CD4-positive, CD25-positive, alpha-beta regulatory T cell (primary cell): Measurements from ENCODE around the gene GNPDA1. TPM values are rescaled to one million over a fixed set of nuclear protein-coding genes. Genes with fewer than 3 reads are reported as not detected.

Experiments
- ATAC-seq, 2 donors: fragments of 150-1000 bp; cut with Tn5 transposase; one replicate each; pipeline ENCODE4 v1.10.0; 2021; ENCODE audit warnings: low read depth in 2 of 2, moderate number of reproducible peaks in 2 of 2, moderate library complexity in 1 of 2
- DNase-seq, 3 donors: peaks; one replicate each; pipeline versions ENCODE4 v3.0.0 to v3.0.0-alpha.2; 2012 to 2022; ENCODE audit warnings: mixed read lengths in 1 of 3
- H3K27ac ChIP-seq: one replicate; pipeline ENCODE4 v1.7.0; 2013; ENCODE audit warnings: mild to moderate bottlenecking, low read length; ENCODE audit not compliant: insufficient read depth, poor library complexity, severe bottlenecking
- H3K27me3 ChIP-seq: one replicate; pipeline ENCODE4 v1.7.0; 2013; ENCODE audit warnings: low read length; ENCODE audit not compliant: control insufficient read depth, insufficient read depth
- H3K36me3 ChIP-seq: one replicate; pipeline ENCODE4 v1.7.0; 2013; ENCODE audit warnings: mild to moderate bottlenecking, low read length, moderate library complexity; ENCODE audit not compliant: control insufficient read depth, insufficient read depth
- H3K4me1 ChIP-seq: 2 replicates; pipeline ENCODE4 v1.7.0; 2013; ENCODE audit warnings: mild to moderate bottlenecking, low read length; ENCODE audit not compliant: insufficient read depth, control insufficient read depth, poor library complexity, severe bottlenecking
- H3K4me3 ChIP-seq: one replicate; pipeline ENCODE4 v1.7.0; 2013; ENCODE audit warnings: low read depth, mild to moderate bottlenecking, low read length, moderate library complexity
- H3K9me3 ChIP-seq, 2 experiments: 1 replicate in 1 of 2; 2 replicates in 1 of 2; pipeline ENCODE4 v1.7.0; 2013; ENCODE audit warnings: low read length in 2 of 2, mild to moderate bottlenecking in 1 of 2, moderate library complexity in 1 of 2; ENCODE audit not compliant: control insufficient read depth in 2 of 2
- H3K27ac Mint-ChIP-seq, 3 donors: one replicate each; pipeline ENCODE4 v1.8.0; 2020 to 2022; ENCODE audit warnings: mild to moderate bottlenecking in 3 of 3, mixed read lengths in 3 of 3, moderate library complexity in 2 of 3
- H3K27me3 Mint-ChIP-seq: one replicate; pipeline ENCODE4 v1.8.0; 2022; ENCODE audit warnings: mild to moderate bottlenecking, mixed read lengths
- H3K36me3 Mint-ChIP-seq: one replicate; pipeline ENCODE4 v1.8.0; 2020; ENCODE audit warnings: mixed read lengths
- H3K4me1 Mint-ChIP-seq, 4 donors: one replicate each; pipeline ENCODE4 v1.8.0; 2020 to 2022; ENCODE audit warnings: mixed read lengths in 4 of 4, mild to moderate bottlenecking in 1 of 4
- H3K4me3 Mint-ChIP-seq, 4 donors: one replicate each; pipeline ENCODE4 v1.8.0; 2020 to 2022; ENCODE audit warnings: mild to moderate bottlenecking in 4 of 4, mixed read lengths in 4 of 4, moderate library complexity in 3 of 4
- H3K9me3 Mint-ChIP-seq, 7 donors: one replicate each; pipeline ENCODE4 v1.8.0; 2020 to 2022; ENCODE audit warnings: mixed read lengths in 7 of 7, mild to moderate bottlenecking in 3 of 7, moderate library complexity in 2 of 7
- polyA plus RNA-seq, 4 donors: library from polyadenylated mRNA; unstranded; fragments of 300-500 nt; fragmentation: Illumina TruSeq; gene quantifications; one replicate each; pipeline ENCODE4 v1.2.3, GENCODE V29; 2021
- total RNA-seq: library from RNA; stranded (reverse); gene quantifications from one replicate; pipeline ENCODE4 v1.2.3, GENCODE V29; 2022

GNPDA1 gene
- total and polyA plus RNA-seq, 5 donors from 2014 or later = 7.7 to 25.4 (median 22.1) TPM

DNA sequence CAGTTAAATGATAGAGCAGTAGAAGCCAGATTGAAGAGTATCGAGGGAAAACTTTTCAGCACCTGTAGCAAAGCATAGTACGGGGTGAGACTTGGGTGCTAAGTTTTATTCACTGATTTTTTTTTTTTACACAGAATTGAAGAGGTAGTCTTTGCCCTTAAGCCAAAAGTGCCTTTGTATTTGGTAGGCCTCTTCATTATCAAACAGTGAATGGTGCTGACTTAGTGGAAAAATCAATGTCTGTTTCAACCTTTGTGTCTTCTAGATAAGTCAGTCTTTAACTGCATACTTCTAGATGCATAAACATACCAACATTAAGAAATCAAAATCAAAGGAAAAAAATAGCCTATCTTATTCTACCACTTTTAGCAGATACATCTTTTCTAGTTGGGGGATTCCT lies 30.2 kb downstream of the GNPDA1 start:
- H3K36me3 ChIP-seq = peaks cover 88% of the 10 kb centered on the region
- Mint-ChIP-seq H3K27ac (no peak overlapping the region), H3K4me3 (no peak overlapping the region), H3K4me1 (peaks cover 5 to 12% (median 8%) of the 10 kb centered on the region in 4 donors), H3K27me3 (no peaks in the 10 kb centered on the region), H3K36me3 (peaks cover 45% of the 10 kb centered on the region), H3K9me3 (no peaks in the 10 kb centered on the region)
- DNase-seq (no peak), ATAC-seq (no peak)
- H3K4me3 ChIP-seq = no peak overlapping the region
- H3K4me1 ChIP-seq = no peaks in the 10 kb centered on the region
- H3K27ac ChIP-seq = no peak overlapping the region
- H3K27me3 ChIP-seq = no peaks in the 10 kb centered on the region
- H3K9me3 ChIP-seq = no peaks in the 10 kb centered on the region

DNA sequence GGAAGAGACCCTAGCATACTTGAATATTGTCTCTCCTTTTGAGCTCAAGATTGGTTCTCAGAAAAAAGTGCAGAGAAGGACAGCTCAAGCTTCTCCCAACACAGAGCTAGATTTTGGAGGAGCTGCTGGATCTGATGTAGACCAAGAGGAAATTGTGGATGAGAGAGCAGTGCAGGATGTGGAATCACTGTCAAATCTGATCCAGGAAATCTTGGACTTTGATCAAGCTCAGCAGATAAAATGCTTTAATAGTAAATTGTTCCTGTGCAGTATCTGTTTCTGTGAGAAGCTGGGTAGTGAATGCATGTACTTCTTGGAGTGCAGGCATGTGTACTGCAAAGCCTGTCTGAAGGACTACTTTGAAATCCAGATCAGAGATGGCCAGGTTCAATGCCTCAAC lies 34.4 kb downstream of the GNPDA1 start:
- peaks cover 47% of the 10 kb centered on the region for H3K36me3 Mint-ChIP-seq
- ATAC-seq (no peak), DNase-seq (no peak)
- no peak overlapping the region for H3K27ac ChIP-seq
- no peaks in the 10 kb centered on the region for H3K27me3 Mint-ChIP-seq
- no peak overlapping the region for H3K4me3 ChIP-seq
- peaks cover 24 to 29% (median 27%) of the 10 kb centered on the region in 4 donors for H3K4me1 Mint-ChIP-seq
- no peaks in the 10 kb centered on the region for H3K27me3 ChIP-seq
- no peak overlapping the region for H3K27ac Mint-ChIP-seq
- H3K4me1 ChIP-seq = no peaks in the 10 kb centered on the region
- no peaks in the 10 kb centered on the region for H3K9me3 Mint-ChIP-seq
- H3K4me3 Mint-ChIP-seq = no peak overlapping the region
- H3K9me3 ChIP-seq = no peaks in the 10 kb centered on the region
- peaks cover 79% of the 10 kb centered on the region for H3K36me3 ChIP-seq

DNA sequence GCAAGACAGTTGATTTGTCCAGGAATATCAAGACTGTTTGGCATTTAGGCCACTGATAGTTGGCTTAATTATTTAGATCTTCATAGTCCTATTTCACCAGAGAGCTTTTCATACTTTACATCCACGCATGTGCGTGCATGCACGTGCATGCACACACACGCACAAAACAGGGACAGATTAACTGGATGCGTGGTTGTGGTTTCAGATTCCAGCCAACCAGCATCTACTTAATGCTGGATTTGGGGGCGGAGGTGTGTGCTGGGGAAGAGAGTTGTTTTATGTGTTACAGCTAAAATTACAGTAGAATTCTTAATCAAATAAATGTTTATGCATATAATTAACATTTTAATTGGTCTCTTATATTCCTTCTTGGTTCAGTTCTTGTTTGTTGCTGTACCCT lies 36.7 kb downstream of the GNPDA1 start:
- Mint-ChIP-seq H3K9me3 (no peaks in the 10 kb centered on the region), H3K4me3 (no peak overlapping the region), H3K36me3 (peaks cover 42% of the 10 kb centered on the region), H3K27ac (no peak overlapping the region), H3K4me1 (peaks cover 22 to 36% (median 29%) of the 10 kb centered on the region in 4 donors), H3K27me3 (no peaks in the 10 kb centered on the region)
- H3K9me3 ChIP-seq = no peaks in the 10 kb centered on the region
- H3K27ac ChIP-seq = no peak overlapping the region
- peaks cover 59% of the 10 kb centered on the region for H3K36me3 ChIP-seq
- ATAC-seq (no peak), DNase-seq (no peak)
- no peak overlapping the region for H3K4me3 ChIP-seq
- no peaks in the 10 kb centered on the region for H3K4me1 ChIP-seq
- no peaks in the 10 kb centered on the region for H3K27me3 ChIP-seq

DNA sequence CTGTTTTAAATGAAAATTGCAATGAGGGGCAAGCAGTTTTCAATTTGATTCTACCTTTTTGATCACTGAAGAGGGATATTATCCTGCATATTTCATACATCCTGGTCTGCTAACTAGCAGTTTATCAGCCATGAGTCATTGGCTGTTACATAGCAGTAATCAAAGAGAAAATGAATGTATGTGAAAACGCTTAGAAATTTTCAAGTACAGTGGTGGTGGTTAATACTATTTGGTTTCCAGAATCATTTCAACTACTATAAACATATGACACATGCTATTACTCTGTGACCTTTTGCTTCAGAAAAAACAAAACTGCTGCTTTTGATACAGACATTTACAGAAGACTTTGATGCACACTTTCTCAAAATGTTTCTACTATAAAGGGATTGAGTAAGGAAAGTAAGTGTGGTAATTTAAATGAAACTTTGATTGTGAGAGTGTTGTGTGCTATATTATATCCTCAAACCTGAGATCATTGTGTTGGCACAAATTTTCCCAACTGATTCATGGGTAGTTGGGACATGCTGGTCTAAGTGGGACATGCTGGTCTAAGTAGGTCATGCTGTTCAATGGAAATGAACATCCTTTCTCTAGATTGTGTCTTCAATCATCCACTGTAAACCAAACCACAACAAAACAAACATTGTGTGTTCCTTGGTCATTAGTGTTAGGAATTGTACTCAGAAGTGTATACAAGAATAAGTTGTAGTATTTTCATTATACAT lies 38.8 kb downstream of the GNPDA1 start:
- H3K9me3 ChIP-seq = no peaks in the 10 kb centered on the region
- H3K4me1 ChIP-seq = peaks cover 15% of the 10 kb centered on the region
- H3K36me3 ChIP-seq = peaks cover 40% of the 10 kb centered on the region
- H3K27me3 Mint-ChIP-seq = no peaks in the 10 kb centered on the region
- DNase-seq (peak in 1 of 3 donors; percentile 23), ATAC-seq (no peak)
- peak overlapping the region in 1 of 3 donors; percentile 46 for H3K27ac Mint-ChIP-seq
- no peak overlapping the region for H3K4me3 Mint-ChIP-seq
- no peaks in the 10 kb centered on the region for H3K9me3 Mint-ChIP-seq
- peaks cover 31% of the 10 kb centered on the region for H3K36me3 Mint-ChIP-seq
- H3K4me3 ChIP-seq = no peak overlapping the region
- no peaks in the 10 kb centered on the region for H3K27me3 ChIP-seq
- no peak overlapping the region for H3K27ac ChIP-seq
- peaks cover 30 to 55% (median 42%) of the 10 kb centered on the region in 4 donors for H3K4me1 Mint-ChIP-seq

DNA sequence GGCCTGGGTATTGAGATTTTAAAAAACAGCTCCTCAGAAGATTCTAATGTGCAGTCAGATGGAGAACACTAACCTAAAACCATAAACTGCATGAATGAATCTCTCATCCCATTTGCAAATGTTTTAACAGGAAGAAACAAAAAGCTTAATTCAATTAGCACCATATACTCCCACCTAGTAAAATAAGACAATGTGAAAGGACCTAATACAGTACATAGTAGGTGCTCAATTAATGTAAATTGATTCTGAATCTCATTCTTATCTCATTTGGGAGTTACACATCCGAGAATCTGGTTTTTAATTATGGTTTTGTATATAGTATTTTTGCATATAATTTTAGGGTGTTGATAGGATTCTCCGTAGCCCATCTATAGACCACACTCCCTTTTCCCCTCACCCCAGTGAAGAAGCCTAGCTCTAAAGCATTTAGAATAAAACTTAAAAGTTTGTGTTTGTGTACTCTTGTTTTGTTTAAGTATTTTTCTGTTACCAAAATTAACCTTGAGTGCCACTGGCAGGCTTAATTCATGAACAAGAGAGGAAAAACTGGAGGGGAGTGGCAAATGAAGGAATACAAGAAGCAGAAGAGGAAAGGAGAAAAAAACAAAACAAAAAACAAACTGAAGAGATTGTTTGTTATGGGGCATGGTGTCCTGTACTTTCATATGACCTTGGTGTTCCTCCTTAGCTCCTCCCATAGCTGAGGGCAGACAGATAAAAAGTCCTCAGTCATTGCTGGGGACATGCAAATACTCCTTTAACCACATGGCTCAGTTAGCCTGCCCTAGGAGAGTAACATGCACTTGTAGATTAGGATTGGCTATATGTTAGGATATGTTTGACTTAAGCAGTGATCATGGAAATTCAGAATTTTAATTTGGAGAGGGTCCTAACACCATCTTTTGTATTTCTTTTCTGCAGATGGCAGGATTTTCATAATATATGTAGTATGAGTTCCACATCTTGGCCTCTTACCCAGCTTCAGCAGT lies 42.8 kb downstream of the GNPDA1 start:
- Mint-ChIP-seq H3K36me3 (peaks cover 17% of the 10 kb centered on the region), H3K27me3 (no peaks in the 10 kb centered on the region), H3K9me3 (no peaks in the 10 kb centered on the region), H3K27ac (peak overlapping the region; percentile 96 to 98 (median 97)), H3K4me3 (peak overlapping the region; percentile 95 to 100 (median 96)), H3K4me1 (peaks cover 20 to 59% (median 42%) of the 10 kb centered on the region in 4 donors)
- Histone ChIP-seq H3K27ac (peak overlapping the region; percentile 93), H3K4me3 (peak overlapping the region; percentile 91), H3K27me3 (no peaks in the 10 kb centered on the region), H3K36me3 (peaks cover 13% of the 10 kb centered on the region), H3K9me3 (no peaks in the 10 kb centered on the region), H3K4me1 (peaks cover 20% of the 10 kb centered on the region)
- peak in 1 of 3 donors; percentile 67 for DNase-seq
- ATAC-seq = no peak

DNA sequence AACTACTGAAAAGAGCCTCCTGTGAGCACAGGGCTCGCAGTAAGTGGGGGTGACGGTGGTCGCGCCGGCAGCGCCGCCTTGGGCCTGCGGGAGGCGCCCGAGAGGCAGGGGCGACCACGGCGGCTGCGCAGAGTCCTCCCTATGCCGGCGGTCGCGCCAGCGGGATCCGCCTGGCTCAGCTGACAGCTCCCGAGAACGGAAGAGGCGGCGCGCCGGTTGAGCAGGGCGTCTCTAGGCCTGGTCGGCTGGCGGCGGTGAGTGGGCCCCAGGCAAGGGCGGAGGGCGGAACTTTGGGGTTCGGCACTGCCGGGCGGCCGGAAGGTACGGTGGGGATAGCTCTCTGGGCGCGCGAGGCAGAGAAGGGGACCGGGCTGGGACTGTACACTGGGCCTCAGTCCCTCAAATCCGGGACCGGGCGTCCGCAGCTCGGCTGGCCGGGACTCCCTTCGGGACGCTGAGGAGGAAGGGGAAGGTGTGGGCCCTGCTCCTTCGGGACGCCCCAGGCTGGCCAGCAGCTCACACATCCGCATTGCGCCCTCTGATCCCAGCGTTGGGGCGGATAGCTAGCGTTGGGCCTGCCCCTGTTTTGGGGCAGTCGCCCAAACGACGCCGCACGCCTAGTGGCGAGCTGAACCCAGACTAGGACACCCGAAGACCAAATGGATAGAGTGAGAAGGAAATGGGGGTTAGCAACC lies 43.8 kb downstream of the GNPDA1 start, which contains the start of gene RNF14:
RNF14 (plus strand) TSS at position 192 of the 695 bp plus-strand sequence. CDS start 4,484 bp downstream, outside the sequence.
- peak within 1 kb of the TSS; percentile 96 to 98 (median 97) for H3K27ac Mint-ChIP-seq
- peak within 1 kb of the TSS; percentile 93 for H3K27ac ChIP-seq
- H3K4me3 ChIP-seq = peak within 1 kb of the TSS; percentile 91
- peaks cover 8% of the 10 kb centered on the region for H3K36me3 Mint-ChIP-seq
- H3K4me1 Mint-ChIP-seq = peaks cover 13 to 49% (median 36%) of the 10 kb centered on the region in 4 donors
- ATAC-seq (peak; percentile 96 to 97), DNase-seq (peak; percentile 89 to 98 (median 92))
- H3K4me3 Mint-ChIP-seq = peak within 1 kb of the TSS; percentile 95 to 100 (median 96)
- no peaks in the 10 kb centered on the region for H3K9me3 ChIP-seq
- H3K9me3 Mint-ChIP-seq = no peaks in the 10 kb centered on the region
- H3K27me3 Mint-ChIP-seq = no peaks in the 10 kb centered on the region
- peaks cover 5% of the 10 kb centered on the region for H3K36me3 ChIP-seq
- H3K4me1 ChIP-seq = peaks cover 20% of the 10 kb centered on the region
- no peaks in the 10 kb centered on the region for H3K27me3 ChIP-seq

DNA sequence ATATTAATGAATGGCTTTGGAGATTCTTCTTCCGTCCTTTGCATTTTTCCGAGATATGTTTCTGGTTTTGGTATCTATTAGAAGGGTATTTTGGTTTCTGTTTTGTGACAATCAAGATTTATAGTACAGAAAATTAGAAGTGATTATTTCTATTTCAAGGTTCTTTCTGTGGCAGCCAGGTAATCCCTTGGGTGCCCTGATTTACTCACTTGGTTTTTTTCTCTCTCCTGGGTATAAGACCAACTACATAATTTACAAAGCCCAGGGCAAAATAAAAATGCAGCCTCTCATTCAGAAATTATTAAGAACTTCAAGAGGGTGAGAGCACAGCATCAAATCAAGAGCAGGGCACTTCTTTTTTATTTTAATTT lies 45.9 kb downstream of the GNPDA1 start:
- Mint-ChIP-seq H3K27ac (peak overlapping the region in 1 of 3 donors; percentile 54), H3K4me3 (peak overlapping the region in 2 of 4 donors; percentile 67 to 100), H3K9me3 (no peaks in the 10 kb centered on the region), H3K4me1 (peaks cover 8 to 42% (median 29%) of the 10 kb centered on the region in 4 donors), H3K27me3 (no peaks in the 10 kb centered on the region), H3K36me3 (no peaks in the 10 kb centered on the region)
- Histone ChIP-seq H3K4me1 (peaks cover 21% of the 10 kb centered on the region), H3K36me3 (no peaks in the 10 kb centered on the region), H3K27me3 (no peaks in the 10 kb centered on the region), H3K4me3 (no peak overlapping the region), H3K9me3 (no peaks in the 10 kb centered on the region), H3K27ac (no peak overlapping the region)
- ATAC-seq (no peak), DNase-seq (no peak)
